ENCODE measurements around the gene MCRIP2.

Gene MCRIP2

GRCh38 chr16:672371-672770, 30.7 kb downstream of the MCRIP2 start:
- no peak for DNase-seq

- no peak for DNase-seq
Measured at GRCh38 chr16:672851-673250, 31.2 kb downstream of the MCRIP2 start.

GRCh38 chr16:673399-673991, 31.9 kb downstream of the MCRIP2 start:
- no peak for DNase-seq

DNA sequence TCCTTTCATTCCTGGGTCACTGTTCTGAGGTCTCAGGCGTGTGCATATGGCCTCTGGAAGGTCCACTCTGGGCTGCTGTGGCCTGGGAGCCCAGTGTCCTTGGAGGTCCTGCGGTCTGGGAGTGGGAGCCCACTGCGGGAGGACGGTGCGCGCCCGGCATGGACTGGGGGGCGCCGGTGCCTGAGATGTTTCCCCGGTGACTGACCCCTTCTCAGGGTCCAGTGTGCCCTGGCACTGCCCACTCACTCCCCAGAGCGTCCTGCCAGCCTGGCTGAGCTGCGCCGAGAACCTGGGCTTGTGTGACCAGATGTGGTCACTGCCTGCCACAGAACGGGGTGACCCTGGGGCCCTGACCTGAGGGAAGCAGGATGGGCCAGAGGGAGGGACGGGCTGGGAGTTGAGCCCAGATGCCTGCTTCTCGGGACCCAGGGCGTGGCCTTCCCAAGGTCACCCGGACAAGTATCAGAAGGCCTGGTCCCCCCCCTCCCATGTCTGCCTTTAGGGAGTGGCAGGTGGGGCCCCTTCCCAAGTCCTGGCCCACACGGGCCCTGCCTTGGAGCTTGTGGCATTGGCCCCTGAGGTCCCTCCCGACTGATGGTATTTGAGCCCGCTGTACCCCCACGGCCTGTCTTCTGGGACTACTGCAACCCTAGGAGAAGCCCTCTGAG, 32.7 kb downstream of the MCRIP2 start:
- no peak for DNase-seq

DNA sequence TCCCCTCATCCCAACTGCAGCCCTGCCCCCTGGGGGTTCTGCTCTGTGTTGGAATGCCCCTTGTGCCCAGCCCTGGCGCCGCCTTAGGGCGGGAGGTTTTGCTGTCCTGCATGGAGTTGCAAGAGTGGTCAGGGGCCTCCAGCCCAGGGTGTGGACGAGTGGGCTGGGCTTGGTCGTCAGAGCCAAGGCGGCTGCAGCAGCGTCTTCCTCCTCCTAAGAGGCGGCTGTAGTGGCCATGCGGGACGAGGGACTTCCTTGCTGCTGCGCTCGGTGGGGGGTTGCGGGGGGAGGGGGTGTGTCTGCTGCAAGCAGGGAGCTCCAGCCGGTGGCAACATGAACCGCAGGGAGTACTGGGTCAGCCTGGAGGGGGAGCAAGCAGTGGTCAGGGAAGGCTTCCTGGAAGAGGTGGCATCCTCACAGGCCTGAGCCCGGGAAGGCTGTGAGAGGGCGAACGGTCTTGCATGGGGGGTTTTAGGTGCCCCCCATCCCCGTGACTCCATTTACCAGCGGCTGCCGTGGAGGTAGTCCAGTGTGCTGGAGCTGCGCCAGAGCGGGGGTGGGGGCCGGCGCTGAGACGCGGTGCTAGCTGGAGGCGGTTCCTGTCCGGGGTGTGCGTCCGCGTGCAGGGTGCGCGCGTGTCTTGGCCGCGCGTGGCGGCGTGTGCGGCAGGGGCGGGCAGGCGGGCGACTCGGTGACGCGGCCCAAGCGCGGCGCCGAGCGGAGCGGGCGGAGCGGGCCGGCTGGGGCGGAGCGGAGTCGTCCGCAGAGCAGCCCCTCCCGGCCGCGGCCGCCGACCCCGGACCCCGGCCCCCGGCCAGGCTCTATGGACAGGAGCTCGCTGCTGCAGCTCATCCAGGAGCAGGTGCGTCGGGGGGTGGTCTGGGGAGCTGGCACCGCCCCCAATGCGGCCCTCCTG, 33.6 kb downstream of the MCRIP2 start, which contains the start of gene RHBDL1:
TSS of gene RHBDL1 (plus strand) at position 704 of the 916 bp plus-strand sequence. CDS start at position 824, 120 bp downstream.
- DNase-seq, result peak; percentile 15 to 58

DNA sequence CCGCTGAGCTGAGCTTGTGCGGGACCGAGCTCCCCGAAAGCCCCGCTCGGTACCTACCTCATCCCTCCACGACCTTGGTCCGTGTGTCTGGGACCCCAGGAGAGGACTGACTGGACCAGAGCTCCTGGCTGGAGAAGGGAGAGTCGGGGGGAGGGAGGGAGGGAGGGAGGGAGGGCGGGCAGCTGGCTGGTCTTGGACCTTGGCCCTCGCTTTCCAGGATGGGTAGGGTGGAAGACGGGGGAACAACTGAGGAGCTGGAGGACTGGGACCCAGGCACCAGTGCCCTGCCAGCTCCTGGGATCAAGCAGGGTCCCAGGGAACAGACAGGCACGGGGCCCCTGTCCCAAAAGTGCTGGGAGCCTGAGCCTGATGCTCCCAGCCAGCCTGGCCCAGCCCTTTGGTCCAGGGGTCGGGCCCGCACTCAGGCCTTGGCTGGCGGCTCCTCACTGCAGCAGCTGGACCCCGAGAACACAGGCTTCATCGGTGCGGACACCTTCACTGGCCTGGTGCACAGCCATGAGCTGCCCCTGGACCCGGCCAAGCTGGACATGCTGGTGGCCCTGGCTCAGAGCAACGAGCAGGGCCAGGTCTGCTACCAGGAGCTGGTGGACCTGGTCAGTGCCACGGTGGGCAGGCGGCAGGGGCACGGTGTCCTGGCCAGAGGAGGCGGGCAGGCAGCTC, 34.4 kb downstream of the MCRIP2 start:
- no peak for DNase-seq

GRCh38 chr16:676565-676902, 34.9 kb downstream of the MCRIP2 start:
- no peak for DNase-seq

DNA sequence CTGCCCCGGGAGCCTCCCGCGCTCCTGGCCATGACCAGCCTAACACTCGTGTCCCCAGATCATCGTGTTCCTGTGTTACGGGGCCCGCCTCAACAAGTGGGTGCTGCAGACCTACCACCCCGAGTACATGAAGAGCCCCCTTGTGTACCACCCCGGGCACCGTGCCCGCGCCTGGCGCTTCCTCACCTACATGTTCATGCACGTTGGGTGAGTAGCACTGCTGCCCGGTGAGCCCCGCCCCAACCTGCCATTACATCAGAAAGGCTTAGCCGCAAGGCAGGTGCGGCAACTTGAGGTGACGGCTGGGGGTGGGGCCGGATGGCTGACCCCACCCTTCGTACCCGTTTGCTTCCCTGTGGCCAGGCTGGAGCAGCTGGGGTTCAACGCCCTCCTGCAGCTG, 35.3 kb downstream of the MCRIP2 start:
- no peak for DNase-seq

DNA sequence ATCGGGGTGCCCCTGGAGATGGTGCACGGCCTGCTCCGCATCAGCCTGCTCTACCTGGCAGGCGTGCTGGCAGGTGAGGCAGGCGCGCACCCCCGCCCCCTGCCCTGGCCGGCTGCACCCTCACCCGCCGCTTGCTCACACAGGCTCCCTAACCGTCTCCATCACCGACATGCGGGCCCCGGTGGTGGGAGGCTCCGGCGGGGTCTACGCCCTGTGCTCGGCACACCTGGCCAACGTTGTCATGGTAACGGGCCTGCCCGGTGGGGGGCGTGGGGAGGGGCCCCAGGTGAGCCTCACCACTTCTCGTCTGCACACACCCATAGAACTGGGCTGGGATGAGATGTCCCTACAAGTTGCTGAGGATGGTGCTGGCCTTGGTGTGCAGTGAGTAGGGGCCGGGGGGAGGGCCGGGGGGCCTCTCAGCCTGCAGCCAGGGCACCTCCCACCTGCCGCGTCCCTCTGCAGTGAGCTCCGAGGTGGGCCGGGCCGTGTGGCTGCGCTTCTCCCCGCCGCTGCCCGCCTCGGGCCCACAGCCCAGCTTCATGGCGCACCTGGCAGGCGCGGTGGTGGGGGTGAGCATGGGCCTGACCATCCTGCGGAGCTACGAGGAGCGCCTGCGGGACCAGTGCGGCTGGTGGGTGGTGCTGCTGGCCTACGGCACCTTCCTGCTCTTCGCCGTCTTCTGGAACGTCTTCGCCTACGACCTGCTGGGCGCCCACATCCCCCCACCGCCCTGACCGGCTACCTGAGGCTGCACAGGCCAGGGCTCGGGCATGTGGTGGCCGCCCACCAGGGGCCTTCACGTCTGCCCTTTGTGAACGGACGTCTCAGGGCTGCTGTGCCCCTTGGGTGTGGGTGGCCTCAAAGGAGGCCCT, 35.9 kb downstream of the MCRIP2 start:
- no peak for DNase-seq

GRCh38 chr16:678209-678857, 36.7 kb downstream of the MCRIP2 start:
- DNase-seq, result no peak

DNA sequence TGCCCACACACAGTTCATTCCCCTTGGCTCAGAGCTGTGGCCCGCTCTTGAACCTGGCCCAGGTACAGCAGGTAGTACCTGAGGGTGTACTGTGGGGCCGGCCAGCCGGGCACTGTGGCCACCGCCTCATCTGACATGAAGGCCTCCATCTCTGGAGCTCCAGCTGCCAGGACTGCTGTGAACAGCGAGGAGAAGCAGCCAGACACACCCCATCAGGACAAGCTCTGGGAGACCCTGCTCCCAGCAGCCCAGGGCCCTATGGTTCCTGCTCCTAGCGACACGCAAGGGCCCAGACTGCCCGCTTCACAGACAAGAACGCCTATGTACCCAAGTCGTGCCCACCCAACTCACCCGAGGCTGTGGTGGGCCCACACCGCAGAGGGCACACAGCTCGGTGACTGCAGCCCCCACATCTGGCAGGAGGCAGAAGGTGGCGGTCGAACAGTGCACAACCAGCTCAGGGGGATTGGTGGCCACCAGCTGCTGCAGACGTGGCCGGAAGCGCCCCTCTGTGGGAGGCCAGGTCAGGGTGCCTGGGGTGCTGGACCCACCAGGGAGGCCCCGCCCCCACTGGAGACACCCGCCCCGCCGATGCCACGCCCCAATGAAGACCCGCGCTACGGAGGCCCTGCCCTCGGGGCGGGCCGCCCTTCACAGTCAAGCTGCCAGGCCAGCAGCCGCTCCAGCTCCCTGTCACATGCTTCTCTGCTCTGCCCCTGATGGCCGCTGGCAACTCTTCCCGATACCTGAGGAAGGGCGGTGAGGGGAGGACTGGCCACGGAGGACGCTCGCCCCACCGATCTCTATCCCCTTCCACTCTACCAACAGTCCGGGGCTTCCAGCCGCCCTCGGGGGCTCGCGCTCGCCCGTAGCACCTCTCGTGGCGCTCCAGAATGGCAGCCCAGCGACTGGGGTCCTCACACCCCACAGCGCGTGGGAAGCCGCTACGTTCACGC, 37.5 kb downstream of the MCRIP2 start:
- peak; percentile 43 to 63 for DNase-seq

- DNase-seq, result peak; percentile 84 to 95
Measured at GRCh38 chr16:679814-680624, 38.4 kb downstream of the MCRIP2 start, which contains the start of gene STUB1. STUB1 (plus strand) TSS chr16:680410; CDS start chr16:680526, 116 bp downstream.

DNA sequence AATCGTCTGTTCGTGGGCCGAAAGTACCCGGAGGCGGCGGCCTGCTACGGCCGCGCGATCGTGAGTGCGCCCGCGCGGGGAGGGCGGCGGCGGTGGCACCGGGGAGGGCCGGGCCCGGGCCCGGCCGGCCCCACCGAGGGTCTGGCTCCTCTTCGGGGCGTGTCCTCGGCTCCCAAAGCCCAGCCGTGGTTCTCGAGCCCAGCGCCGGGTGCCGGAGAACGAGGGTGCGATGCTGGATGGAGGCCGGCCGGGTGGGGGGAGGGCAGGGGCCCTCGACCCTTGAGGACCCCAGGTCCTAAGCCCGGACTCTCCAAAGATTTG, 39.0 kb downstream of the MCRIP2 start:
- DNase-seq, result no peak

- DNase-seq, result peak; percentile 4 to 56
Measured at GRCh38 chr16:680967-681745, 39.5 kb downstream of the MCRIP2 start.

DNA sequence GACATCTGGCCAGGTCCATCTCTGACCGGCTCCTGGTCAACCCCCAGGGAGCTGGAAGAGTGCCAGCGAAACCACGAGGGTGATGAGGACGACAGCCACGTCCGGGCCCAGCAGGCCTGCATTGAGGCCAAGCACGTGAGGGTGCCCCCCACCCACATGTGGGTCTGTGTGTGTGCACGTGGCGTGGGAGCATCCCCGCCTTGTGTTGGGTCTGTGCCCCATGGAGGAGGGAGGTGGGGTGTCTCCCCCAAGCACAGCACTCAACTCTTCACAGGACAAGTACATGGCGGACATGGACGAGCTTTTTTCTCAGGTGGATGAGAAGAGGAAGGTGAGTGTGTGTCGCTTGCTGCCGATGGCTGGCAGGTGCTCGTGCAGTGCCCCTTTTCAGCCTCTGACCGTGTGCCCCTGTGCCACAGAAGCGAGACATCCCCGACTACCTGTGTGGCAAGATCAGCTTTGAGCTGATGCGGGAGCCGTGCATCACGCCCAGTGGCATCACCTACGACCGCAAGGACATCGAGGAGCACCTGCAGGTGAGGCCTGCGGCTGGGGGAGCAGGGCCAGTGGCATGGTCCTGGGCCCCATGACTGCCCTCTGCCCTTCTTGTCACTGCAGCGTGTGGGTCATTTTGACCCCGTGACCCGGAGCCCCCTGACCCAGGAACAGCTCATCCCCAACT, 40.3 kb downstream of the MCRIP2 start:
- DNase-seq, result no peak

DNA sequence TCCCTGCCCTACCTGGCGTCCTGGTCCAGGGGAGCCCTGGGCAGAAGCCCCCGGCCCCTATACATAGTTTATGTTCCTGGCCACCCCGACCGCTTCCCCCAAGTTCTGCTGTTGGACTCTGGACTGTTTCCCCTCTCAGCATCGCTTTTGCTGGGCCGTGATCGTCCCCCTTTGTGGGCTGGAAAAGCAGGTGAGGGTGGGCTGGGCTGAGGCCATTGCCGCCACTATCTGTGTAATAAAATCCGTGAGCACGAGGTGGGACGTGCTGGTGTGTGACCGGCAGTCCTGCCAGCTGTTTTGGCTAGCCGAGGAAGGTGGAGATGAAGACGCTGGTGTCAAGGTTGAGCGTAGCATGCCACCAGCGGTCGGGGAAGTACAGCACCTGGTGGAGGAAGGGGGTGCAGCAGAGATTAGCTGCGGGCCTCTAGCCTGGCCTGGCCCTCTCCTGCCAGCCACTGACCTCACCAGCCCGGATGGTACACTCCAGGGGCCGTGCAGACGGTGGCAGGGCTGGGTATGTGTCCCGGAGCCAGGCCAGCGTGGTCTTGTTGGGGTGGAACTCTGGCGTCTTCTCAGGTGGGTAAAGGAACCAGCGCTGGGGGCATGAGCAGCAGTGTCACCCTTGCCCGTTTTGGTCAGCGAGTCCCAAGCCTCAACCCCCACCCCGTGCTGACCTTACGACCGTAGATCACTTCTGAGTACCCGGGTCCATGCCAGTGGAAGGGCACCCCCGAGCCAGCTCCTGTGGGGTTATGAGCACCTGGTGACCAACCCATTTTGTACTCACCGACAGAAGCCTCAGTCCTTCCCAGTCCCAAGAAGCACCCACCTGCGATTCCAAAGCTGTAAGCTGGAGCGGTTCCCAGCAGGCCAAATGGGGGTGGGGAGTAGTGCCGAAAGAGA, 41.1 kb downstream of the MCRIP2 start:
- DNase-seq, result no peak
